HepG2 (cell line): ENCODE data around the gene LDB2. TPM values are rescaled to one million over a fixed set of nuclear protein-coding genes. Genes with fewer than 3 reads are reported as not detected.

Source experiments
- ARID5B ChIP-seq: IDR thresholded peaks from 2 replicates; pipeline ENCODE4 v1.4.0; 2020; ENCODE audit warnings: mild to moderate bottlenecking, missing genetic modification reagents
- MAFF ChIP-seq: IDR thresholded peaks from 2 replicates; pipeline ENCODE4 v1.6.1; 2011; ENCODE audit warnings: low read depth, low read length, improper control_type of control experiment
- PATZ1 ChIP-seq: sonication (generic); formaldehyde crosslinking; IDR thresholded peaks from 2 replicates; pipeline ENCODE4 v1.4.0; 2020; ENCODE audit warnings: missing genetic modification reagents
- ZNF501 ChIP-seq: sonication (generic); formaldehyde crosslinking; IDR thresholded peaks from 2 replicates; pipeline ENCODE4 v1.5.1; 2020; ENCODE audit warnings: mild to moderate bottlenecking, moderate library complexity, missing genetic modification reagents
- ZNF580 ChIP-seq: IDR thresholded peaks from 2 replicates; pipeline ENCODE4 v1.6.1; 2016; ENCODE audit warnings: low read depth, borderline replicate concordance
- ZNF766 ChIP-seq: sonication (generic); formaldehyde crosslinking; IDR thresholded peaks from 2 replicates; pipeline ENCODE4 v1.5.0; 2020; ENCODE audit warnings: missing genetic modification reagents, borderline replicate concordance
- polyA plus RNA-seq, 8 experiments: library from polyadenylated mRNA; depleted of rRNA in 3 of 8; stranded (reverse) in 7 of 8; unstranded in 1 of 8; fragments of >200 nt; fragmentation: Illumina TruSeq in 4 of 8; extraction: Trizol in 4 of 8; gene quantifications; 2 replicates each; pipeline versions ENCODE4 v1.2.1 to v1.2.3, GENCODE V29; 2011 to 2016; ENCODE audit warnings: low read depth in 4 of 8, missing spikeins in 1 of 8, mixed read lengths in 1 of 8; ENCODE audit not compliant: insufficient read depth in 1 of 8
- total RNA-seq, 5 experiments: library from RNA; depleted of rRNA; stranded (reverse); fragments of >200 nt; fragmentation: Illumina TruSeq; extraction: Trizol; gene quantifications; 2 replicates each; pipeline ENCODE4 v1.2.3, GENCODE V29; 2016; ENCODE audit warnings: low read depth in 1 of 5
- TF ChIP-seq, protein P1 (sequence below): sonication (generic); formaldehyde crosslinking; IDR thresholded peaks from 2 replicates; pipeline ENCODE4 v1.9.0; 2022; ENCODE audit warnings: missing genetic modification reagents, mild to moderate bottlenecking, borderline replicate concordance

Gene LDB2
- total and polyA plus RNA-seq, 2 of the 13 experiments (the other 11 are each of a cell fraction or from before 2014, with no cell fraction given): not detected

- 0 out of 2 replicates have a peak, but pooled peaks have one; percentile 15 for TF ChIP-seq PATZ1 (CRISPR knock-in tag)
- 0 out of 2 replicates have a peak, but pooled peaks have one; percentile 34 for TF ChIP-seq ZNF580
- TF ChIP-seq MAFF: no peak
- 0 out of 2 replicates have a peak, but pooled peaks have one; percentile 17 for TF ChIP-seq ZNF501 (CRISPR knock-in tag)
- TF ChIP-seq ZNF766 (CRISPR knock-in tag): 0 out of 2 replicates have a peak, but pooled peaks have one; percentile 60
- TF ChIP-seq, protein P1, sequence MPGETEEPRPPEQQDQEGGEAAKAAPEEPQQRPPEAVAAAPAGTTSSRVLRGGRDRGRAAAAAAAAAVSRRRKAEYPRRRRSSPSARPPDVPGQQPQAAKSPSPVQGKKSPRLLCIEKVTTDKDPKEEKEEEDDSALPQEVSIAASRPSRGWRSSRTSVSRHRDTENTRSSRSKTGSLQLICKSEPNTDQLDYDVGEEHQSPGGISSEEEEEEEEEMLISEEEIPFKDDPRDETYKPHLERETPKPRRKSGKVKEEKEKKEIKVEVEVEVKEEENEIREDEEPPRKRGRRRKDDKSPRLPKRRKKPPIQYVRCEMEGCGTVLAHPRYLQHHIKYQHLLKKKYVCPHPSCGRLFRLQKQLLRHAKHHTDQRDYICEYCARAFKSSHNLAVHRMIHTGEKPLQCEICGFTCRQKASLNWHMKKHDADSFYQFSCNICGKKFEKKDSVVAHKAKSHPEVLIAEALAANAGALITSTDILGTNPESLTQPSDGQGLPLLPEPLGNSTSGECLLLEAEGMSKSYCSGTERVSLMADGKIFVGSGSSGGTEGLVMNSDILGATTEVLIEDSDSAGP (CRISPR knock-in tag): peak; percentile 15; the same call in 1 of the 2 replicates
- TF ChIP-seq ARID5B (CRISPR knock-in tag): peak; percentile 45; the same call in 1 of the 2 replicates
Measured at GRCh38 chr4:16916719-16917337, 18.4 kb upstream of the LDB2 start (continued).
